Stimulated activated CD8-positive, alpha-beta memory T cell treated with anti-CD3 and anti-CD28 coated beads, Interleukin-12 subunit alpha, Interleukin-12 subunit beta, amount 100 ng/mL, for 1 hour (primary cell): ENCODE data around the gene UBR4.
"Not testable (repeated sequence)": the region's sequence is repeated elsewhere in the genome, so short reads cannot be mapped to it uniquely, and the experiment has no call there.

Experiments
- DNase-seq: peaks from one replicate; pipeline ENCODE4 v3.0.0-alpha.2; 2020; ENCODE audit warnings: low read depth

UBR4 gene

DNA sequence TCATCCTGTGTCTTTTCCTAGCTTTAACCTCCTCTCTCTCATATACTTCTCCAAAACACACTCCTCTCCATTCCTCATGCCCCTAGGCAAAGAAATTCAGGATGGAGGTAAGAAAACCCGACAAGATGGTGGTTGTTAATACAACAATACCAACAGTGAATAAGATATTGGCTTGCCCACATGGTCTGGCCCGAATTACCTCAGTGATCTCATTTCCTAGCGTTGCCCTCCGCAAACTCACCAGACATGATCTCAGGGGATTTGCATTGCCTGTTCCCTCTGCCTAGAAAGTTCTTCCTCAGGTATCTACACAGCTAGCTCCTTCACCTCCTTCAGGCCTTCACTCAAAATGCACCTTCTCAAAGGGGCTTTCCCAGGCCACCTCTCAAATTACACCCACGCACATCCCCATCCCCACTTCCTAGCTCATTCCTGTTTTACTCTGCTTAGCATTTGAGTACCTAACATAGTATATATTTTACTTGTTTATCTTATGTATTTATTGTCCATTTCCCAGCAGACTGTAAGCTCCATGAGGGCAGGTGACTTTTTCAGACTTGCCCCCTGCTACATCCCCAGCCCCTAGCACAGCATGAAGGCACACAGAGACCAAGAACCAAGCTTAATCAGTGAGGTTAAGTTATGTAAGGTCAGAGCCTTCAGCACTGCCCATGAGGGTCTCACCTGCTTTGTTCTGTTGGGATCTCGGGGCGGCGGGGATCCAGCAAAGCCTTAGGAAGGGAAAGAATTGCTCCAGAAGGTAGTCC lies 10.2 kb upstream of the UBR4 start:
- DNase-seq, result no peak

DNA sequence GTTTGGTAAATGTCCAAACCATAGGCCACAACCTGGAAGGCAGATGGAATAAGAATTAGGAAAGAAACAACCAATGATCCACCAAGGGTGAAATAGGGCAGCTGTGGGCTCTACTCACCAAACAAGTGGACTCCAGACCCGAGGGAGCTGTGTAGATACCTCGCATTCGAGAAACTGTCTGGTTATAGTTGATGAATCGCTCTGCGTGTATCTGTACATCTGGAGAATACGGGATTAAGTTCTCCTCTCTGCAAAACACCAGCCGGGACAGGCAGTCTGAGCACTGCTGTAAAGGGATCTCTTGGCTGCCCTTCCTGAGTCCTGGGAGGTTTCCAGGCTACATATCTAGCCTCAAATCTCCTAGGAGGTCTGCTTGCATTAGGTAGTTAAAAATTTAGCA lies 9.4 kb upstream of the UBR4 start:
- no peak for DNase-seq

DNA sequence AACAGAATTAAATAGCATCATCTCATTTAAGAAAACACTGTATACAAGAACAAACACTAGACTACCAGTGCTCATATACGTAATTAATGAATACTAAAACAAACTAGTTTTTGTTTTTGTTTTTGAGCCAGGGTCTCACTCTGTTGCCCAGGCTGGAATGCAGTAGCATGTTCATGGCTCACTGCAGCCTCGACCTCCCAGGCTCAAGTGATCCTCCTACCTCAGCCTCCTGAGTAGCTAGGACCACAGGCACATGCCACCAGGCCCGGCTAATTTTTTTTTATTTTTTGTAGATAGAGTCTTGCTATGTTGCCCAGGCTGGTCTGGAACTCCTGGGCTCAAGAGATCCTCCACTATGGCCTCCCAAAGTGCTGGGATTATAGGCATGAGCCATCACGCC lies 6.5 kb upstream of the UBR4 start:
- DNase-seq, result not testable (repeated sequence)

DNA sequence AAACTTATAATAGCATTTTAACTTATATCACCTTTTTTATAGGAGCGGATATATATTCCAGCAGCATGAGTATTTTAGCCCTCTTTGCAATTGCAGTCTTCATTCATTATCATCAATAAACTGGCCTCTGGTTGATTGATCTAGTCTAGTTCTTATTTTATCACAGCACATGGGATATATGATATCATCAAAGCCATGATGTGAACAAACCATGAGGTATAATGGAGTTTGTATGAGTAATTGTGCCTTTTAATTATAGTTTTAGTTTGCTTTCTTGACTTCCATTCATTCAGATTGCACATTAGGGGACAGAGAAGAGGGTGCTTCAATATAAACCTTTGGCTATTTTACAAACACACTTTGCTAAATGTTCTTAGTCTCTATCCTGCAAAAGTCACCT lies 3.5 kb upstream of the UBR4 start:
- DNase-seq, result no peak

DNA sequence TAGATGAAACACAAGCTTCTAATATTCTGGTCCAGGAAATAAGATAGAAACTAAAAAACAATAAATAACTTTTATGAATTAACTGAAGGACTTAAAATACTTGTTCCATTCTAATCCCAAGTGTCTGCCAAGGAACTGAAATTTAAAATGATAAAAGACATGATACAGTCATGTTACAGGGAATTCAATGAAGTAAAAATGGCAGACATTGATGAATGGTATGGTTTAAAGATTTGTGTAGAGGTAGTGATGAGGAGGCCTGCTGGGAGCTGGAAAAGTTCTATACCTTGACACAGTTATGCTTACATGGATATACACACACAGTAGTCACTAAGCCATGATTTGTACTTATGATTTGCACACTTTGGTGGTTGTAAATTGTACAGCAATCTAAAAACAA lies 2.1 kb upstream of the UBR4 start:
- DNase-seq, result no peak

DNA sequence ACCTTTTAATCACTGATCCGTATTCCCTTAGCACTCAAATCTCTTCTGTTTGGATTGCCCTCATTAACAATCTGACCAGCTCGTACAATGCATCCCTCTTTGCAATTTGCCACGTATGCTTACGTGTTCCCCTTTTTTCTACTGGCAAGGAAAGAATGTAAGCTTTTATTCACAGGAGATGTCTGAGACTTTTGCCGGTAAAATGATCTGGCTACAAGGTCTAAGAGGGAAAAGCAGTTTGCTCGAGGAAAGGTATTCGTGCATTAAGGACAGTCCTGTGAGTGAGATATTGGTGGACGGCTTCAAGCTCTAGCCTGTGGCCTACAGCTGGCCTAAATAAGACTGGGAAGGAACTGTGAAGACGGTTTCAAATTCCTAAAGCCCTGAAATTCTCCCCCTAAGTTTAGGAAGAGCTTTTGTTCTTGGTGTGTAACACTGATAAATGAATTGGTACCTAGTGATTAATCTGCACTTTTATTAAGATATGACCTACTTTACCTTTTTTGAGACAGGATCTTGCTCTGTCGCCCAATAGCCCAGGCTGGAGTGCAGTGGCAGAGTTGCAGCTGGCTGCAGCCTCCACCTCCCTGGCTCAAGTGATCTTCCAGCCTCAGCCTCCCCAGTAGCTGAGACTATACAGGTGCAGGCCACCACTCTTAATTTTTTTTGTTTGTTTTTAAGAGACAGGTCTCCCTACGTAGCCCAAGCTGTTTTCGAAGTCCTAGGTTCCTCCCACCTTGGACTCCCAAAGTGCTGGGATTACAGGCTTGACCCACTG lies 895 bp upstream of the UBR4 start:
- no peak for DNase-seq

DNA sequence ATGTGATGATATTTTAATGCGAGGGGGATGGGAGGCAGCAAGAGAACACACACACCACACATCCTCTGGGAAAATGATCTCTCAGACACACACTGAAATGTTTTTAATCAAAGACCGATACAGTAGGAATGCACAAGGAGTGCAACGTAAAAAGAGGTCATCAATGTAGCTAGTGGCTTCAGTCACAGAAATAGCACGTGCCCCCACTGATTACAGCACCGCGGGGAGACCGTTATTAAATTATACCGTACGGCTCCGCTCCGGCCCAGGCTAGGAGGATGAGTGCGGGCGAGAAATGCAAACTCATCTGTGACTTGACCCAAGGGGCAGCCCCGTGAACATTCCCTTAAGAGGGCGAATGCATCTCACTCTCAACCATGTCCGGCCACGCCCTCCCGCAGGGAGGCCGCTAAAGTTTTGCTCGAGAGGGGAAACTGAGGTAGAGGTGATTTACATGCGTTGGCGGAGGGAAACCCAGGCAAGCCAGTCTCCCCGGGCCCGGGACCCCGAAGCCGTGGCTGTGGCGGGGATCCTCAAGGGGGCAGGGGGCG lies 552 bp downstream of the UBR4 start:
- DNase-seq, result peak; percentile 11

DNA sequence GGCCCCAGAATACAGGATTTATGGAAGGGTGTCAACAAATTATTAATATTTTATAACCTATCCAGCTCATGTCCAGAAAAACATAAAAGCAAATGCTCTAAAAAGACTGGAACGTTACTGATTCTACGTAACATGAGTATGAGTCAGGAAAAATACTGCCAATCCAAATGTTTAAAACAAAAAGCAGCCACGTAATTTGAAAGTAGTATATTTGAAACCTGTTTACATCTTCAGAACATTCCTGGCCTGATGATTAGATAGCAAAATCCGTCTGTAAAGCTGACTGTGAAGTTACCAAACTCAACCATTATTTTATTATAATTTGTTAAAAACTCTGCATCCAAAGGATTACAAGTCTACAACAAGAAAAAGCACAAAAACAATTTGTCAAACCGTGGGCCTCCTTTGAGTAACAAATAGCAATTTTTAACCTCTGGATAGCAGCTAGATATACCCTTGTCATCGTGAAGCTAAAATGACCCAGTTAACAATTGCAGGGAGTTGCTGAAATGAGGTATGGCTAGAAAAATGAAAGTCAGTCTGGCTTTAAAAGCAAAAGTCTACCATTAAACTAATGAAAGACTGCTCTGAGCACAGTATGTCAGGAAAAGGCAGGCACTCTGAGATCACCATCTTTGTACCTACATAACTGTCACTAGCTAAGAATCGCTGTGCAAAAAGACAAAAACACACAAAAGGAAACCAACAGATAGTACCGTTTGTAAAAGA lies 1.2 kb downstream of the UBR4 start:
- no peak for DNase-seq

DNA sequence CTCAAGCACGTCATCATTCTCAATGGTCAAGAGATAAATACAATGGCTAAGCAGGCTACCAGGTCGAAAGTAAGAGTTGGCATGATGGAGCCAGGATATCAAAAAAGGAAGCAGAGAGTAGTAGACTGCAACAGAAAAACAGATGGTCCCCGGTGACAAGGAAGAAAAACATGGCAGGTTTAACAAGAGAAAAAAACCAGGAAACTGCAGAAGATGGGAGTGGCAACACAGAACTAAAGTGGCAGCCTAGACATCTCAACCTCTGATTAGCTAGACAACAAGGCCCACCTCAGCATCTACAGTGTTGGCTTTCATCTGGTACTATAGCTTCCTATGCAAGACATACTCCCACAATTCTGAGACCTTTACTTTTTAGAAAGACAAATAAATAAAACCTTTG lies 3.1 kb downstream of the UBR4 start:
- DNase-seq, result no peak

DNA sequence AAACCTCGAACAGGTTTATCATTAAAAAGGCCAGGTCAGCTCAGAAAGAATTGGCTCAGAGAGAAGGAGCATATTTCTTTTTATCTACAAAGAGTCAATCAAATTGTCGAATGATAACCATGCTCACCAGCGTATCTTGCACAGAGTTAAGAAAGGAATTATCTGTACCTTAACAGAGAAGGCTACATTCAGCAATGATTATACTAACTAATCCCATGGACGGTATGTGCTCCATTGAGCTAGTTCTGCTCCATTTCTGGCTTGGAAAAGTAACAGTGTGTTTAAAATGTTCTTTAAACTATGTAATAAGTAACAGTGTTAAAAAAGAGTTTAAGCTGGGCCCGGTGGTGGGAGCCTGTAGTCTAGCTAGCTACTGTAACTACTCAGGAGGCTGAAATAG lies 4.2 kb downstream of the UBR4 start:
- no peak for DNase-seq

DNA sequence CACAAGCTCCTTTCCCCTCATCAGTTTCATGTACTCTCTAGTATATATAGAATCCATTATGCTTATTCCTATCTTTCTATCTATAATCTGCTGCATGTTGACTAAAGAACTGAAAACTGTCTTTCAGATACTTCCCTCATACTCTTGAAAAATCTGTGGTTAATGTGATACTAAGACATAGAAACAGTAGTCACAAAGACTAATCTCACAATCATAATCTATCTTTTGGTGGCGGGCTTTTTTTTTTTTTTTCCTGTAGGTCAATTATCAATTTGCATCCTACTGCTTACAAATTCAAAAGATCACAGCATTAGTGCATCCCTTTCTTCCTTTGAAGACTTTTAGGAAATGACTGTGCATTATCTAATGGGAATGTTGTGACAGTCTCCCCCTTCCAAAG lies 4.7 kb downstream of the UBR4 start:
- no peak for DNase-seq

DNA sequence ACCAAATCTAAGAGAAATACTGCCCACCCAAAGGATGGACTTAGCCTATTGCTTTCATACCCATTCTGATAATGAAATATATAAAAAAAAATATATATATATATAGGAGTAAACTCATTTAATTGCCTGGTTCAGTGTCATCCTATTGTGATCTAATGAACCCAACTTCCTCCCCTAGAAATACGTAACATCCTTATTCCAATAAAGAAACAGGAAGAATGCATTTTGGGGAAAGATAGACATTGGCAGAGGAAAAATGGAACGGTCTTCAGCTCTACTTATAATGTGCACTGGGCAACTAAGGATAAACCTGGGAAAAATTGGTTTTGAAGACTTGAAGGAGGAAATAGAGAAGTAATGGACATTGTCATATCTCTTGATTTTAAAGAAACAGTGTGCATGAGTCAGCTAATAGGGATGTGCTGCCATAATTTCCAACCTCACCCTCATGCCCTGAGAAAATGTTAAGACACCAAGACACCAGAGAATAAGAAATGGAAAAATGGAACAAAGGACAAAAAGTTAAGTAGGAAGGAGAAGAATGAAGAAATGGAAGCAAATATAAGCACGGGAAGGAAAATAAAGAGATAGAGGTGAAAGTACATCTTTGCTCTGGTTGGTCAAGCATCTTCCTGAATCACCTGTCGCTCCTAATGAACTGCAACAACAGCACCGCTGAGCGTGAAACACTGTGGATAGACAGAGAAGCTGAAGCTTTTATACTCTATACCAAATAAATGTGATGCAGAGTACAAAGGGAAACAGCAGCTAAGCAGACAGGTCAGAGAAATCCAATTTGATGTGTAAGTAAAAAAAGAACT lies 5.4 kb downstream of the UBR4 start:
- no peak for DNase-seq

DNA sequence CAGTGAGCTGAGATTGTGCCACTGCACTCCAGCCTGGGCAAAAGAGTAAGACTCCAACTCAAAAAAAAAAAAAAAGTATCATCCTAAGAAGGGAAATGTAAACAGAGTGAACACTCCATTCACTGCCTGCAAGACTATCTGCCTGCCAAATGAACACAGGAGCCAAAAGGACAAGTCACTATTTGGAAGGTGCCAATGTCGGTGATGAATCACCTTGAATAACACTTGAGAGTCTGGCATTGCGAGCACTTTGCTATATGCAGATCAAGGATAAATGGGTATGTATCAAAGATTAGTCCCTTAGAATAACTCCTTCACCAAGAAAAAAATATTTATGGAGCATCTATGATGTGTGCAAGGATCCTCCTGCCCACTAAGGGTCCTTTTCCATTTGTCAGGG lies 6.6 kb downstream of the UBR4 start:
- DNase-seq, result no peak

DNA sequence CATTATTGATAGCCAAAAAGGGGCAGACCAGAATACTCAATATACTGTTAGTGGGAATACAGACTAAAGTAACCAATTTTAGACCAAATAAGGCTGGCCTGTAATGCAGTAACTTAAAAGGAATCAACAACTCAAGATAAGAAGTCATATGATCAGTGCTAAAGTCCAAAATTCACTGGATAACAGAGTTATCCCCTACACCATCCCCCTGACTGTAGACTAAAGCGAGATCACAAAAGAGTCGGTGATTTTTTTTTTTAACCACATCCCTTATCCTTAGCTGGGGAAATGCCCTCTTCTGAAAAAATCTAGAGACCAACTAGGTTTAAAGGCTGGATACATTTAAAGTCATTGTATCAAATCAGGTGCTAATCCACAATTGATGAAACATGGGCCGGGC lies 7.7 kb downstream of the UBR4 start:
- DNase-seq, result no peak

DNA sequence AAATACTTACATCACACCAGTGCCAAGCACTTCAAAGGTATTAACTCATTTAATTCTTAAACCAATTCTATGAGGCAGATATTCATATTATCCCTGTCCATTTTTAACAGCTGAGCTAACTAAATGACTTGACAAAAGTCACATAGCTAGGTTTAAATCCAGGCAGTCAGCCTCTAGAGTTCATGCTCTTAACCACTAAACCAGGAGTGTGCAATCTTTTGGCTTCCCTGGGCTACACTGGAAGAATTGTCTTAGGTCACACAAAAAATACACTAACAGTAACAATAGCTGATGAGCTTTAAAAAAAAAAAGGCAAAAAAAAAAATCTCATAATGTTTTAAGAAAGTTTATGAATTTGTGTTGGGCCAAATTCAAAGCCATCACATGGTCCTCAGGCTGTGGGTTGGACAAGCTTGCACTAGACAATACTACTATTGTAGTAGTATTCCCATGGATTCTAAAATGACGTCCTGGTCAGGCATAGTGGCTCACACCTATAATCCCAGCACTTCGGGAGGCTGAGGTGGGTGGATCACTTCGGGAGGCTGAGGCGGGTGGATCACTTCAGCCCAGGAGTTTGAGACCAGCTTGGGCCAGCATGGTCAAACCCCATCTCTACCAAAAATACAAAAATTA lies 10.0 kb downstream of the UBR4 start:
- no peak for DNase-seq

DNA sequence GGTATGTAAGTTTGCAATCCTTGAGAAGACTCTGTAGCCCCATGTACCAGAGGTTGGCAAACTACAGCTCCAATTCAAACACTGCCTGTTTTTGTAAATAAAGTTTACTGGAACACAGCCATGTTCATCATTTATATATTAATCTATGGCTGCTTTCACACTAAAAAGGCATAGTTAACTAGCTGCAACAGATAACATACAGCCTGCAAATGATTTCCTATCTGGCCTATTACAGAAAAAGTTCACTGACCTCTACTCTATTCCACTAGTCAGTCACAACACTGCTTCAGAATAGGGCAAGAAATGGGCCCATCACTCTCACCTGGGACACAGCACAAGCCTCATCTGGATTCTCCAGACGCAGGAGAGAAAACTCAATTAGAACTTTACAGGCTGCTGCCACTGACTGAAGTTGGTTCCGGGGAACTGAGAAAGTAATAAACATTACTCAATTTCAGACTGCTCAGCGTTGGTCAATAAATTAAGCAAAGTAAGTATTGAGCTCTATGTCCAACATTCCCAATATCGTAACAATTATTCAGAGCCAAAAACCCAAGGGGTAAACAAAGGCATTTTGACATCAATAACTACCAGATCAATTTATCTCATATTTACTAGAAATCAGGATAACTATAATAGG lies 10.6 kb downstream of the UBR4 start:
- no peak for DNase-seq

DNA sequence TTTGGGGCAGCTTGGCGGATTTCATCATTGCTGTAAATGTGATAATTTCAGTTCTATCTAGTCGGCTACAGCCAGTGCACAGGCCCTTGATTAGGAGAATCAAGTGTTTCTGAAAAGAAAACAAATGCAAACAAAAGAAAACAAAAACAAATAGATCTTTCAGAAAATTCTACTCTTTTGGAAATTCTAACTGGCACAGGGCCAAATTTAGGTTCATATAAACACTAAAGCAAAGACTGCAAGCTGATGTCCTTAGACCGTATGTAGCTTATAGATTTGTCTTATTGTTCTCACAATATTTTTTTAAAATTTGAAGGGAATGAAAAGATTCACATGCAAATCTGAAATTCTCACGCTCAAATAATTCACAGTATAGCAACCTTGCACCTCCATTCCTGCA lies 11.2 kb downstream of the UBR4 start:
- DNase-seq, result no peak

DNA sequence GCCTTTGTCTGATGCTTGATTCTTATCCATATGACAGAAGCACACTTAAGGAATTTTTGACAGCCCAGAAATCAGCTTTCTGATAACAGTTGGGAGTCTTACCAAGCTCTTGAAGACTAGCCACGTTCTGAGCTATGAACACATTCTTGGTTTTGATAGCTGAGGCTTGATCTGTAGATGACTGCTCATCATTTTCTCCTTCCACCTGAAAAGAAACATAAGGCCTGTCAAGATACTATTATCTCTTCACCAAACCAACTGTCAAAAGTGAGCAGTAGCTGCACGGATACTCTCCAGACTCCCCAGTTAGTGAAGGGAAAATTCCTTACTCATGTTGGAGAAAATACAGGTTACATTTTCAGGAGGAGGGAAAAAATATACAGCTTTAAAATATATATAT lies 12.2 kb downstream of the UBR4 start:
- DNase-seq, result no peak

DNA sequence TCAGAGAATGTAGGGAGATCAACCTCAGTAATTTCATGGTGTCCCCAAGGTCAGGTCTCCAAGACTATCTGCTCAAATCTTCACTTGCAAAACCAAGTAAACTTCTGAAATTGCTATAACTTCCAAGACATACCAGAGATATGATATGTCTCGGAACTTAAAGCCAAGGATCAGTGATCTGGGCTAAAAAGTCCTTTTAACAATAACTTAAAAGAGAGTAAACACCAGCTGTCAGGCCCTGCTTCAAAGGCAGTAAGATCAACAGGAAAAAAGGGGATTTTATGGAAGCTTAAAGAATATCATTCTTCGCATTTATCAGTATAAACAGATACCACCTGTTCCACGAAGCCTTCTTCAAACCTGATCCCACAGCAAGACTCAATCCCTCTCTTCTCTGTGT lies 13.7 kb downstream of the UBR4 start:
- no peak for DNase-seq

DNA sequence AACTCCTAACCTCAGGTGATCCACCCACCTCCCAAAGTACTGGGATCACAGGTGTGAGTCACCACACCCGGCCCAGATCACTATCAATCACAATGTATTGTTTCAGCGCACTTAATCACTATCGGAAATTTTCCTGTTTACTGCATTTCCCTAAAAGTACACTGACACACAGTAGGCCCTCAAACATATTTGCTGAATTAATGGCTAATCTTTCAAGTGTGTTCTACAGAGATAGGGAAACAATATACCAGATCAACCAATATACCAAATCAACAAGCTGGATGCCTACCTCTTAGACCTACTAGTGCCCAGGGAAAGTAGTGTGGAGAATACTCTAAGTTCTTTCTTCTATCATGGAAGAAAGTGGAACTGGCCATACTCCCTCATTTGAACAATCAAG lies 17.1 kb downstream of the UBR4 start:
- DNase-seq, result no peak

DNA sequence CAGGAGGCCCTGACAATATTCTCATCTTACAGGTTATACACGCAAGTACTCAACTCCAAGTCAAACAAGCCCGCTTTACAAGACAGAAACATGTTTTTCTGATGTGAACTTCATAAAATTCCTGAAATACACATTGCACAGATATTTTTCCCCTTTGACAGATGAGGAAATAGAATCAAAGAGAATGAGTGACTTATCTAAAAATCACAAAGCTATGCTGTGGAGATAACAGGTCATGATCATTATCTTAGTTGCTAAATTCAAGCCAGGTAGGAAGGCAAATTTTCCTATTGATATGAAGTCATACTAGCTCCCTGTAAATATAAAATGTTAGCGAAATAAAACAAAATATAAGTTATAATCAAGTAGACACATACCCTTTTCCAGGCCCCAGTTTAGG lies 18.3 kb downstream of the UBR4 start:
- DNase-seq, result no peak
